Measurements from ENCODE around the gene DCAF10.
"Not testable (repeated sequence)": the region's sequence is repeated elsewhere in the genome, so short reads cannot be mapped to it uniquely, and the experiment has no call there.

DCAF10 gene

GRCh38 chr9:37870081-37870798 lies 69.6 kb downstream of the DCAF10 start:
- no peak for DNase-seq

GRCh38 chr9:37870799-37871176 lies 70.2 kb downstream of the DCAF10 start:
- DNase-seq = no peak

- no peak for DNase-seq
Measured at GRCh38 chr9:37873955-37874354, 73.4 kb downstream of the DCAF10 start.

- no peak for DNase-seq
Measured at GRCh38 chr9:37876376-37876775, 75.8 kb downstream of the DCAF10 start.

GRCh38 chr9:37880916-37881479 lies 80.4 kb downstream of the DCAF10 start:
- DNase-seq = no peak

GRCh38 chr9:37887977-37888583 lies 87.5 kb downstream of the DCAF10 start:
- DNase-seq = not testable (repeated sequence)

GRCh38 chr9:37889536-37889935 lies 88.9 kb downstream of the DCAF10 start:
- DNase-seq = no peak

- DNase-seq = not testable (repeated sequence)
Measured at GRCh38 chr9:37891042-37891441, 90.4 kb downstream of the DCAF10 start.

- no peak for DNase-seq
Measured at GRCh38 chr9:37892063-37892462, 91.5 kb downstream of the DCAF10 start.

- no peak for DNase-seq
Measured at GRCh38 chr9:37897665-37898064, 97.1 kb downstream of the DCAF10 start.

- DNase-seq = no peak
Measured at GRCh38 chr9:37899041-37899440, 98.4 kb downstream of the DCAF10 start.

GRCh38 chr9:37902131-37902530 lies 101.5 kb downstream of the DCAF10 start:
- DNase-seq = no peak

- DNase-seq = no peak
Measured at GRCh38 chr9:37902796-37903646, 102.4 kb downstream of the DCAF10 start.

- peak; percentile 81 to 91 for DNase-seq
Measured at GRCh38 chr9:37903647-37904444, 103.2 kb downstream of the DCAF10 start, which contains the start of gene SLC25A51. SLC25A51 (minus strand) TSS chr9:37904127; CDS start chr9:37888550, 15,577 bp downstream.

GRCh38 chr9:37904445-37905130 lies 104.0 kb downstream of the DCAF10 start:
- no peak for DNase-seq

- DNase-seq = no peak
Measured at GRCh38 chr9:37905131-37905505, 104.5 kb downstream of the DCAF10 start.

- DNase-seq = no peak
Measured at GRCh38 chr9:37905776-37906175, 105.2 kb downstream of the DCAF10 start.

- DNase-seq = no peak
Measured at GRCh38 chr9:37906312-37907239, 106.0 kb downstream of the DCAF10 start.

- DNase-seq = no peak
Measured at GRCh38 chr9:37908283-37908682, 107.7 kb downstream of the DCAF10 start.

- DNase-seq = no peak
Measured at GRCh38 chr9:37908698-37909186, 108.1 kb downstream of the DCAF10 start.

Data from hippocampal formation (tissue), 2 donors.